GM23338 (cell line): ENCODE data around the gene SHISA9. TPM values are rescaled to one million over a fixed set of nuclear protein-coding genes. Genes with fewer than 3 reads are reported as not detected.

ENCODE experiments used
- ATAC-seq: fragments of 200-7000 bp; cut with Tn5 transposase; 3 replicates; pipeline ENCODE4 v1.9.1; 2020
- DNase-seq: peaks from one replicate; pipeline ENCODE4 v3.0.0-alpha.2; 2015; ENCODE audit warnings: low spot score
- H2AFZ ChIP-seq: fragments of 200-600 bp; sonication (generic); 2 replicates; pipeline ENCODE4 v1.8.0; 2016; ENCODE audit warnings: antibody characterized with exemption, mild to moderate bottlenecking, moderate library complexity
- H3F3A ChIP-seq: fragments of 200-600 bp; sonication (generic); replicated peaks from 2 replicates; pipeline ENCODE4 v1.8.0; 2017; ENCODE audit warnings: antibody characterized with exemption, mixed run types, low read depth
- H3K27ac ChIP-seq: fragments of 200-600 bp; sonication (generic); 2 replicates; pipeline ENCODE4 v1.6.1; 2016; ENCODE audit warnings: low read depth
- H3K27me3 ChIP-seq: fragments of 200-600 bp; sonication (generic); 2 replicates; pipeline ENCODE4 v1.8.0; 2016; ENCODE audit warnings: mild to moderate bottlenecking, mixed run types, moderate library complexity; ENCODE audit not compliant: insufficient read depth
- H3K36me3 ChIP-seq: fragments of 200-600 bp; sonication (generic); 2 replicates; pipeline ENCODE4 v1.8.0; 2016; ENCODE audit warnings: mild to moderate bottlenecking; ENCODE audit not compliant: insufficient read depth
- H3K4me1 ChIP-seq: fragments of 200-600 bp; sonication (generic); 2 replicates; pipeline ENCODE4 v1.8.0; 2016; ENCODE audit warnings: mild to moderate bottlenecking, moderate library complexity; ENCODE audit not compliant: insufficient read depth
- H3K4me2 ChIP-seq: fragments of 200-600 bp; sonication (generic); 2 replicates; pipeline ENCODE4 v1.7.1; 2017; ENCODE audit warnings: mixed run types
- H3K4me3 ChIP-seq: fragments of 200-600 bp; sonication (generic); 2 replicates; pipeline ENCODE4 v1.6.1; 2016; ENCODE audit warnings: mixed run types
- H3K79me2 ChIP-seq: fragments of 200-600 bp; sonication (generic); replicated peaks from 2 replicates; pipeline ENCODE4 v1.8.0; 2017; ENCODE audit warnings: mild to moderate bottlenecking; ENCODE audit not compliant: insufficient read depth
- H3K9me2 ChIP-seq: fragments of 200-600 bp; sonication (generic); 2 replicates; pipeline ENCODE4 v1.8.0; 2017; ENCODE audit not compliant: insufficient read depth
- H4K20me1 ChIP-seq: fragments of 200-600 bp; sonication (generic); replicated peaks from 2 replicates; pipeline ENCODE4 v1.8.0; 2017; ENCODE audit warnings: mild to moderate bottlenecking; ENCODE audit not compliant: insufficient read depth
- H3K27ac Mint-ChIP-seq: 2 replicates; pipeline ENCODE4 v1.8.0; 2020; ENCODE audit warnings: inconsistent platforms, mild to moderate bottlenecking, moderate library complexity, mixed read lengths
- H3K27me3 Mint-ChIP-seq: 3 replicates; pipeline ENCODE4 v1.8.0; 2022; ENCODE audit warnings: low read depth, mild to moderate bottlenecking, moderate library complexity, mixed read lengths, inconsistent platforms; ENCODE audit not compliant: insufficient read depth, poor library complexity
- H3K36me3 Mint-ChIP-seq: 3 replicates; pipeline ENCODE4 v1.8.0; 2021; ENCODE audit warnings: low read depth, mild to moderate bottlenecking, inconsistent platforms, moderate library complexity, mixed read lengths
- H3K4me1 Mint-ChIP-seq: 3 replicates; pipeline ENCODE4 v1.8.0; 2020; ENCODE audit warnings: mild to moderate bottlenecking, inconsistent platforms, mixed read lengths
- H3K4me3 Mint-ChIP-seq: 3 replicates; pipeline ENCODE4 v1.8.0; 2021; ENCODE audit warnings: moderate library complexity, mild to moderate bottlenecking, inconsistent platforms, mixed read lengths
- H3K9me3 Mint-ChIP-seq: 3 replicates; pipeline ENCODE4 v1.8.0; 2020; ENCODE audit warnings: moderate library complexity, mild to moderate bottlenecking, inconsistent platforms, mixed read lengths
- CTCF ChIP-seq, 2 experiments: fragments of 200-600 bp in 1 of 2; sonication (generic) in 1 of 2; conservative IDR thresholded peaks; 2 replicates each; pipeline versions ENCODE4 v1.5.1 to v1.6.1; 2016 to 2017; ENCODE audit warnings: antibody characterized with exemption in 2 of 2, low read depth in 2 of 2, mild to moderate bottlenecking in 2 of 2, moderate library complexity in 1 of 2
- EZH2 ChIP-seq: fragments of 200-600 bp; sonication (generic); IDR thresholded peaks from one replicate; pipeline ENCODE4 v1.8.0; 2017; ENCODE audit warnings: antibody characterized with exemption, mild to moderate bottlenecking, low read depth; ENCODE audit not compliant: unreplicated experiment
- EZH2phosphoT487 ChIP-seq: fragments of 200-600 bp; sonication (generic); IDR thresholded peaks from one replicate; pipeline ENCODE4 v1.8.1; 2018; ENCODE audit warnings: antibody characterized with exemption; ENCODE audit not compliant: unreplicated experiment
- POLR2AphosphoS5 ChIP-seq: IDR thresholded peaks from 2 replicates; pipeline ENCODE4 v1.6.1; 2016; ENCODE audit warnings: antibody characterized with exemption, low read depth
- REST ChIP-seq: IDR thresholded peaks from one replicate; pipeline ENCODE4 v1.6.1; 2018; ENCODE audit warnings: antibody characterized with exemption; ENCODE audit not compliant: unreplicated experiment
- STAT1 ChIP-seq: IDR thresholded peaks from one replicate; pipeline ENCODE4 v1.6.1; 2016; ENCODE audit warnings: antibody characterized with exemption; ENCODE audit not compliant: unreplicated experiment
- ZNF331 ChIP-seq: fragments of 250-450 bp; sonication (Bioruptor Pico); IDR thresholded peaks from 2 replicates; pipeline ENCODE4 v1.5.0; 2020; ENCODE audit warnings: low read depth, mild to moderate bottlenecking, moderate library complexity
- ZNF462 ChIP-seq: fragments of 250-450 bp; sonication (Bioruptor Pico); IDR thresholded peaks from 2 replicates; pipeline ENCODE4 v1.5.0; 2020; ENCODE audit warnings: mild to moderate bottlenecking, moderate library complexity
- polyA plus RNA-seq: library from polyadenylated mRNA; unstranded; fragments of >200 nt; fragmentation: Nextera tagmentation; extraction: Ambion mirVana; gene quantifications from 2 replicates; pipeline ENCODE4 v1.2.1, GENCODE V29; 2016
- total RNA-seq: library from RNA; depleted of rRNA; stranded (reverse); fragments of >200 nt; shearing (Covaris generic); gene quantifications from 2 replicates; pipeline ENCODE4 v1.2.3, GENCODE V29; 2014

Gene SHISA9
- total and polyA plus RNA-seq, 2 experiments from 2014 or later, result 10.4 to 45.6 TPM

- TF ChIP-seq ZNF462 (CRISPR knock-in tag), result no peak
- TF ChIP-seq EZH2phosphoT487, result no peak
- TF ChIP-seq EZH2, result no peak
- TF ChIP-seq STAT1, result no peak
- no peak for TF ChIP-seq ZNF331 (CRISPR knock-in tag)
- no peak for TF ChIP-seq POLR2AphosphoS5
Measured at GRCh38 chr16:12876778-12877177, 24.6 kb upstream of the SHISA9 start (continued).

GRCh38 chr16:12878973-12879372 is 22.4 kb upstream of the SHISA9 start:
- Histone ChIP-seq H3K4me1 (peaks cover 8% of the 10 kb centered on the region), H3K4me2 (no peak overlapping the region), H3F3A (no peaks in the 10 kb centered on the region), H3K36me3 (no peaks in the 10 kb centered on the region), H3K4me3 (no peak overlapping the region), H3K9me2 (no peaks in the 10 kb centered on the region), H3K27me3 (no peaks in the 10 kb centered on the region), H3K27ac (no peak overlapping the region), H2AFZ (no peak overlapping the region), H4K20me1 (no peaks in the 10 kb centered on the region), H3K79me2 (no peaks in the 10 kb centered on the region)
- peaks cover 7% of the 10 kb centered on the region for H3K27me3 Mint-ChIP-seq
- H3K9me3 Mint-ChIP-seq, result no peaks in the 10 kb centered on the region; the same call in 2 of the 3 replicates
- peaks cover 7% of the 10 kb centered on the region; the same call in 2 of the 3 replicates for H3K4me1 Mint-ChIP-seq
- ATAC-seq (no peak), DNase-seq (no peak)
- no peak overlapping the region for H3K27ac Mint-ChIP-seq
- no peaks in the 10 kb centered on the region for H3K36me3 Mint-ChIP-seq
- no peak overlapping the region for H3K4me3 Mint-ChIP-seq
- TF ChIP-seq STAT1, result no peak
- TF ChIP-seq REST, result no peak
- TF ChIP-seq CTCF (conservative IDR thresholded peaks at IDR 0.05; ENCODE audit: low read depth in 2 of 2), result no peak
